IgD-negative memory B cell (primary cell): ENCODE data around the gene CCNY. TPM values are rescaled to one million over a fixed set of nuclear protein-coding genes. Genes with fewer than 3 reads are reported as not detected.
"Not testable (repeated sequence)": the region's sequence is repeated elsewhere in the genome, so short reads cannot be mapped to it uniquely, and the experiment has no call there.

Experiments used
- H3K27ac Mint-ChIP-seq, 3 donors: one replicate each; pipeline ENCODE4 v1.8.0; 2020 to 2022; ENCODE audit warnings: mild to moderate bottlenecking in 3 of 3, mixed read lengths in 3 of 3, moderate library complexity in 1 of 3
- H3K27me3 Mint-ChIP-seq: one replicate; pipeline ENCODE4 v1.8.0; 2021; ENCODE audit warnings: mixed read lengths
- H3K36me3 Mint-ChIP-seq: one replicate; pipeline ENCODE4 v1.8.0; 2020; ENCODE audit warnings: mild to moderate bottlenecking, mixed read lengths
- H3K4me1 Mint-ChIP-seq, 3 donors: one replicate each; pipeline ENCODE4 v1.8.0; 2020 to 2022; ENCODE audit warnings: mixed read lengths in 3 of 3, mild to moderate bottlenecking in 1 of 3
- H3K4me3 Mint-ChIP-seq, 4 donors: one replicate each; pipeline ENCODE4 v1.8.0; 2020 to 2022; ENCODE audit warnings: mild to moderate bottlenecking in 4 of 4, mixed read lengths in 4 of 4, moderate library complexity in 3 of 4
- H3K9me3 Mint-ChIP-seq, 3 donors: one replicate each; pipeline ENCODE4 v1.8.0; 2020 to 2021; ENCODE audit warnings: mixed read lengths in 3 of 3, mild to moderate bottlenecking in 1 of 3
- polyA plus RNA-seq: library from polyadenylated mRNA; unstranded; fragments of 300-500 nt; fragmentation: Illumina TruSeq; gene quantifications from one replicate; pipeline ENCODE4 v1.2.3, GENCODE V29; 2021

Gene CCNY
- polyA plus RNA-seq, 1 donor from 2014 or later, result 8.3 TPM

- Mint-ChIP-seq H3K27ac (peak overlapping the region; percentile 9 to 74 (median 48)), H3K4me3 (peak overlapping the region; percentile 3 to 90 (median 66)), H3K4me1 (peaks cover 37 to 58% (median 46%) of the 10 kb centered on the region in 3 donors), H3K36me3 (peaks cover 8% of the 10 kb centered on the region), H3K9me3 (no peaks in the 10 kb centered on the region), H3K27me3 (no peaks in the 10 kb centered on the region)
Measured at GRCh38 chr10:35498693-35499092, 162.4 kb downstream of the CCNY start.

DNA sequence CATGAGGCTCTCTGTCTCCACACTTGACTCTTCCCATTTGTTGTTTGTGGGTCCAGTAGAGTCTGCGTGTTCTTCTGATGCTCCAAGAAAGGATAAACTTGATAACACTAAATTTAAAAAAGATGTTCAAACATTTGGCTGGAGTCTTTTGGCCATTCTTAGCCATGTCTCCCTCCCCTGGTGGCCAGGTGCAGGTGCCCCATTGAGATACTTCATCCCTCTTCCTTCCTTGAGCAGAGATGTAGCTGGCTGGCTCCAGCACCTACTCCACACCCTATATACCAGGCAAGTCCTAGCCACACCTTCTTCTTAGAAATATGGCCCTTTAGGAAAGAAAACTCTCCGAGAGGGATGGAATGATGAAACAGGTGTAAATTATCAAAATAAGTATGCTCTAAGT, 165.6 kb downstream of the CCNY start:
- H3K4me1 Mint-ChIP-seq, result peaks cover 27 to 45% (median 31%) of the 10 kb centered on the region in 3 donors
- H3K36me3 Mint-ChIP-seq, result peaks cover 8% of the 10 kb centered on the region
- H3K27ac Mint-ChIP-seq, result peak overlapping the region in 1 of 3 donors; percentile 2
- no peak overlapping the region for H3K4me3 Mint-ChIP-seq
- H3K27me3 Mint-ChIP-seq, result no peaks in the 10 kb centered on the region
- no peaks in the 10 kb centered on the region for H3K9me3 Mint-ChIP-seq

- H3K27ac Mint-ChIP-seq, result no peak overlapping the region
- peaks cover 8% of the 10 kb centered on the region for H3K36me3 Mint-ChIP-seq
- H3K9me3 Mint-ChIP-seq, result no peaks in the 10 kb centered on the region
- H3K27me3 Mint-ChIP-seq, result no peaks in the 10 kb centered on the region
- H3K4me3 Mint-ChIP-seq, result no peak overlapping the region
- H3K4me1 Mint-ChIP-seq, result peaks cover 25 to 43% (median 30%) of the 10 kb centered on the region in 3 donors
Measured at GRCh38 chr10:35502692-35503091, 166.4 kb downstream of the CCNY start.

- no peak overlapping the region for H3K4me3 Mint-ChIP-seq
- H3K4me1 Mint-ChIP-seq, result peaks cover 24 to 39% (median 28%) of the 10 kb centered on the region in 3 donors
- H3K27ac Mint-ChIP-seq, result peak overlapping the region in 1 of 3 donors; percentile 23
- H3K27me3 Mint-ChIP-seq, result no peaks in the 10 kb centered on the region
- H3K36me3 Mint-ChIP-seq, result peaks cover 8% of the 10 kb centered on the region
- H3K9me3 Mint-ChIP-seq, result no peaks in the 10 kb centered on the region
Measured at GRCh38 chr10:35503578-35503977, 167.3 kb downstream of the CCNY start.

GRCh38 chr10:35504132-35504531, 167.8 kb downstream of the CCNY start:
- peak overlapping the region in 1 of 3 donors; percentile 23 for H3K27ac Mint-ChIP-seq
- H3K4me1 Mint-ChIP-seq, result peaks cover 18 to 36% (median 26%) of the 10 kb centered on the region in 3 donors
- peaks cover 8% of the 10 kb centered on the region for H3K36me3 Mint-ChIP-seq
- H3K4me3 Mint-ChIP-seq, result no peak overlapping the region
- H3K9me3 Mint-ChIP-seq, result no peaks in the 10 kb centered on the region
- H3K27me3 Mint-ChIP-seq, result no peaks in the 10 kb centered on the region

- Mint-ChIP-seq H3K27ac (peak overlapping the region in 1 of 3 donors; percentile 73), H3K36me3 (peaks cover 8% of the 10 kb centered on the region), H3K4me3 (no peak overlapping the region), H3K9me3 (no peaks in the 10 kb centered on the region), H3K27me3 (no peaks in the 10 kb centered on the region), H3K4me1 (peaks cover 20 to 31% (median 26%) of the 10 kb centered on the region in 3 donors)
Measured at GRCh38 chr10:35505241-35505873, 169.0 kb downstream of the CCNY start.

DNA sequence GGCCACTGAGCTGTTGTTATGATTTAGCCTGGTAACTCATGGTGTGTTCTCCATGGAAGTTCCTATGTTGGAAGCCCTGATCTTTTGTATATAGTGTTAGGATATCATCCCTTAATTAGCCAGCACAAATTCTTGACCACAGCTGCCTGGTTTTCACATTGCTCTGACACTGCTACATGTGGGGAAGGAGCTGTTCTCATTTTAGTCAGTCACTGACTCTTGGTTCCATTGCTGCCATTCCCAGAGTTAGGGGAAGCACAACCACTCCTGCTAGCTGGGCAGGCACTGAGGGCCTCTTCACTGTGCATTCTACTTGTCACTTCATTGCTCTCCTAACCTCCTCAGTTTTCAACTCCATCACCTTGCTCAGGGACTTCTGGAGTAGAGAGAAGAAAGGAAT, 170.4 kb downstream of the CCNY start:
- Mint-ChIP-seq H3K36me3 (peaks cover 9% of the 10 kb centered on the region), H3K27ac (no peak overlapping the region), H3K4me3 (no peak overlapping the region), H3K4me1 (peaks cover 31 to 39% (median 34%) of the 10 kb centered on the region in 3 donors), H3K9me3 (no peaks in the 10 kb centered on the region), H3K27me3 (no peaks in the 10 kb centered on the region)

GRCh38 chr10:35507519-35508109, 171.3 kb downstream of the CCNY start:
- Mint-ChIP-seq H3K4me1 (peaks cover 39 to 45% (median 42%) of the 10 kb centered on the region in 3 donors), H3K9me3 (no peaks in the 10 kb centered on the region), H3K27me3 (no peaks in the 10 kb centered on the region), H3K36me3 (peaks cover 8% of the 10 kb centered on the region), H3K27ac (no peak overlapping the region), H3K4me3 (peak overlapping the region in 1 of 4 donors; percentile 2)

DNA sequence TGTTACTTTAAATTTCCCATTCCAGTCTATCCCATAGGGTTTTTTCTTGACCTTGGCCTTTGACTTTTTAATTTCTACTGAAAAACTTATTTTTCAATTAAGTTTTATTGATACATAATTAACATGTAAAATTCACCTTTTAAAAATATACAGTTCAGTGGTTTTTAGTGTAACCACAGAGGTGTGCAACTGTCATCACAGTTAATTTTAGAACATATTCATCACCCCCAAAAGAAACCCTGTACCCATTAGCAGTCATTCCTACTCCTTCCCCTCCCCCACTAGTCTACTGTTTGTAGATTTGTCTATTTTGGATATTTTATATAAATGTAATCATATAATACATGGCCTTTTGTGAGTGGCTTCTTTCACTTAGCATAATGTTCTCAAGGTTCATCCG, 172.3 kb downstream of the CCNY start:
- H3K36me3 Mint-ChIP-seq, result peaks cover 8% of the 10 kb centered on the region
- no peak overlapping the region for H3K27ac Mint-ChIP-seq
- H3K4me3 Mint-ChIP-seq, result no peak overlapping the region
- H3K4me1 Mint-ChIP-seq, result peaks cover 41 to 50% (median 45%) of the 10 kb centered on the region in 3 donors
- no peaks in the 10 kb centered on the region for H3K9me3 Mint-ChIP-seq
- H3K27me3 Mint-ChIP-seq, result no peaks in the 10 kb centered on the region

DNA sequence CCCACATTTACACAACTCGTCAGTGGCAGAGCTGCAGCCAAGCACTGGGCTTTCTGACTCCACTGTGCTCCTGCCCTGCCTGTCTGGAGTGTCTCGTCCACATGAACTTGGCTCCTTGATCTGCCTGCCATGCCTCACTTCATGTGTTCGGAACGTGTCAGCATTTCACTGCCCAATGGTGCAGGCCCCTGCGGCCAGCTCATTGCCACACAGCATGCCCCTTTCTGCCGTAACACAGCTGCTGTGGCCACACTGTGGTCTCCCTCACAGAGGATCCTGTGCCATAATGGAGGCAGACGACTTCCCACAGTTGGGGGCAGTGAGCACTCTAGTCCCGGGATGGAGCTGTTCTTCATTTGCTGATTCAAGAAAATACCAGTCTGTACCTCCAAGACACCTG, 174.6 kb downstream of the CCNY start:
- H3K4me3 Mint-ChIP-seq, result peak overlapping the region in 1 of 4 donors; percentile 77
- no peak overlapping the region for H3K27ac Mint-ChIP-seq
- H3K9me3 Mint-ChIP-seq, result no peaks in the 10 kb centered on the region
- H3K4me1 Mint-ChIP-seq, result peaks cover 52 to 62% (median 57%) of the 10 kb centered on the region in 3 donors
- no peaks in the 10 kb centered on the region for H3K27me3 Mint-ChIP-seq
- H3K36me3 Mint-ChIP-seq, result peaks cover 8% of the 10 kb centered on the region

DNA sequence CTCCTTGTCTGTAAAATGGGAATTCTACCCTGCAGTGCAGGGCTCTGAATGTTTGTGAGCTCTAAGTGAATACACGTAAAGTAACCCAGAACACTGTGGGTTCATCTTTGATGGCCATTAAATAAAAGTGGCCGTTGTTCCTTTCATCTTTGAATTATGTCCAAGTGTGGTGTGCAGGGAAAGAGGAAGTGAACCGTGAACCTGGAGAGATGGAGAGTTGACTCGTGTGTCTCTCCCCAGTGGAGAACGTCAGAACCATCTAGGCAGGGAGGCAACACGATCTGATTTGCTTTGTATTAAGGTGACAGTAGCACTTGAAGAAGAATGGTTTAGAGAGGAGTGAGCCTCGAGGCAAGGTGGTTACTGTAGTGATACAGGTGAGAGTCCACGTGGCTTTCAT, 175.3 kb downstream of the CCNY start:
- no peak overlapping the region for H3K27ac Mint-ChIP-seq
- peak overlapping the region in 1 of 4 donors; percentile 14 for H3K4me3 Mint-ChIP-seq
- H3K27me3 Mint-ChIP-seq, result no peaks in the 10 kb centered on the region
- no peaks in the 10 kb centered on the region for H3K9me3 Mint-ChIP-seq
- peaks cover 51 to 63% (median 57%) of the 10 kb centered on the region in 3 donors for H3K4me1 Mint-ChIP-seq
- H3K36me3 Mint-ChIP-seq, result peaks cover 8% of the 10 kb centered on the region

DNA sequence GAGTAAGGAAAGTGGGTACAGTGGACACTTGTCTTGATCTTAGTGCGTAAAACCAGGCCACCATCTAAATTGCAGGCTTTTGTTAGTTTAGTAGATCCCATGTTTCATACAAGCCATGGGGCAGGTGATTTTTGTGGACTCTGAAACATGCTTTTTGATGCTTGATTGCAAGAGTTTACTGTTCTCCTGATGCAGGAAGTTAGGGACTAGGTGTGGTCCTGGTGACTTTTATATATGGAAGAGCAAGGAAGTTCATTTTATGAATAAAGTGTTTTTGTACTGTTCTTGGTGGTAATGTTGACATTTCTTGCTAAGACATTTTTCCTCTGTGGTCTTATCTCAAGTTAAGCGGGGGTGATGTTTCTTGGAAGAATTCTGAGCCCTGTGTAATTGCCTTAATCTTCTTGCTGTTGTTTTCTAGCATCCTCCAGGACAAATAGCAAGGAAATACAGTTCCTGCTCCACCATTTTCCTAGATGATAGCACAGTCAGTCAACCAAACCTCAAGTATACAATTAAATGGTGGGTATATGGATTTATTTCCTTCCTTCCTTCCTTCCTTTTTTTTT, 179.9 kb downstream of the CCNY start:
- Mint-ChIP-seq H3K9me3 (no peaks in the 10 kb centered on the region), H3K4me1 (peaks cover 32 to 45% (median 37%) of the 10 kb centered on the region in 3 donors), H3K27me3 (no peaks in the 10 kb centered on the region), H3K27ac (peak overlapping the region in 1 of 3 donors; percentile 69), H3K4me3 (no peak overlapping the region), H3K36me3 (peaks cover 4% of the 10 kb centered on the region)

DNA sequence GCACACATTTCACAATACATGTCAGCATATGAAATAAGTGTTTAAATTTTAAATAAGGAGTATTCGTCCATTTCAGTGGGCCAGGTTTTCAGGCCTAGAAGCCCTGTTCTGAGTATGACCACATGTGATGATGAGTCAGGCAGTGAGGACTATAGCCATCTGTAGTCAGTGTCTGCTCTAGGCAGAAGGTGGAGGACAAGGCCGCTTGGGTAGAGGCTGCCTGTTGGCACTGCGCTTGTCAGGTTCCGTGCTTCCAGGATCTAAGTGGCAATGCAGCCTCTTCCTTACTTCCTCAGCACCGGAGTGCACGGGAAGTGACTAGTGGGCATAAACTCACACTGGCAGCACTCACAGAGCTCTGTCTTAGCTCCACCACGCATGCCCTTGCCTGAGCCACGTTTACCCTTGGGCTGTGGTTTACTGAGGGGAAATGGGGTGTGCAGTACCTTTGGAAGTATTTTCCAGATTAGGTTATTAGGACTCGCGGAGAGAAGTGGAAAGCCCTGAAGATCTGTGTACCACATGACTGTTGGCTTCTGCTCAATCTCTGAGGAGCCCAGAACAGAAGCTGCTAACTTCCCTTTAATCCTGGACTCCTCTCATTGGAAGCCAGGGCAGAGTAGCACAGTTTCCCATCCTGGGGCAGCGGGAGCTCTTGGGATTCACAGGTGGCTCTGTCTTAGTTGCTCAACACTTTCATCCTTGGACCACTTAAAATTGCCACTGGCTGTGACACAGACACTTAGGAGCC, 181.3 kb downstream of the CCNY start:
- Mint-ChIP-seq H3K27ac (peak overlapping the region in 2 of 3 donors; percentile 14 to 71), H3K4me3 (peak overlapping the region in 2 of 4 donors; percentile 12 to 70), H3K9me3 (no peaks in the 10 kb centered on the region), H3K27me3 (no peaks in the 10 kb centered on the region), H3K4me1 (peaks cover 20 to 35% (median 23%) of the 10 kb centered on the region in 3 donors), H3K36me3 (no peaks in the 10 kb centered on the region)

DNA sequence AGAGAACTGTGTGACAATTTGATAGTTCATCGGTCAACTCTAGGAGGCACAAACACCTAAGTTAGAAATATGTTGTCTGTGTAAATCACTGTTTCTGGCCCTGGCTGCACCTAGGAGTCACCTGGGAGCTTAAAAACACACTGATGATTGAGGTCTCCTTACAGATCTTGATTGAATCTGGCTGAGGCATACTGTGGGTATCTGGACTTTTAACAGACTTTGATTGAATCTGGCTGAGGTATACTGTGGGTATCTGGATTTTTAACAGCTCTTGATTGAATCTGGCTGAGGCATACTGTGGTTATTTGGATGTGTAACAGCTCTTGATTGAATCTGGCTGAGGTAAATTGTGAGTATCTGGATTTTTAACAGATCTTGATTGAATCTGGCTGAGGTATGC, 181.9 kb downstream of the CCNY start:
- not testable (repeated sequence) for H3K36me3 Mint-ChIP-seq, H3K4me3 Mint-ChIP-seq, H3K27me3 Mint-ChIP-seq, H3K9me3 Mint-ChIP-seq
- Mint-ChIP-seq H3K27ac (peak overlapping the region in 2 of 3 donors; percentile 14 to 71), H3K4me1 (peaks cover 19 to 35% (median 26%) of the 10 kb centered on the region in 3 donors)

GRCh38 chr10:35520996-35521395, 184.7 kb downstream of the CCNY start:
- H3K27me3 Mint-ChIP-seq, result no peaks in the 10 kb centered on the region
- no peaks in the 10 kb centered on the region for H3K9me3 Mint-ChIP-seq
- H3K27ac Mint-ChIP-seq, result no peak overlapping the region
- H3K4me3 Mint-ChIP-seq, result no peak overlapping the region
- no peaks in the 10 kb centered on the region for H3K36me3 Mint-ChIP-seq
- H3K4me1 Mint-ChIP-seq, result peaks cover 15 to 24% (median 22%) of the 10 kb centered on the region in 3 donors
